DND-41 (cell line): Measurements from ENCODE around the gene HERC3.

Source experiments
- ATAC-seq: fragments of 200-7000 bp; cut with Tn5 transposase; 3 replicates; pipeline ENCODE4 v1.9.1; 2021; ENCODE audit warnings: low read depth; ENCODE audit not compliant: insufficient read depth
- DNase-seq: peaks from one replicate; pipeline ENCODE4 v3.0.0-alpha.2; 2020
- H2AFZ ChIP-seq: 2 replicates; pipeline ENCODE4 v1.6.0; 2012; ENCODE audit warnings: low read depth, low read length
- H3K27ac ChIP-seq: 2 replicates; pipeline ENCODE4 v1.5.1; 2012; ENCODE audit warnings: low read length, inconsistent platforms
- H3K27me3 ChIP-seq: fragments of 200-600 bp; sonication (generic); 2 replicates; pipeline ENCODE4 v1.6.0; 2012; ENCODE audit warnings: low read length, mild to moderate bottlenecking, inconsistent platforms; ENCODE audit not compliant: insufficient read depth, poor library complexity
- H3K36me3 ChIP-seq: 2 replicates; pipeline ENCODE4 v1.5.1; 2012; ENCODE audit warnings: low read length, inconsistent platforms; ENCODE audit not compliant: insufficient read depth
- H3K4me1 ChIP-seq: 2 replicates; pipeline ENCODE4 v1.5.1; 2012; ENCODE audit warnings: mild to moderate bottlenecking, low read length; ENCODE audit not compliant: insufficient read depth
- H3K4me2 ChIP-seq: 2 replicates; pipeline ENCODE4 v1.6.0; 2012; ENCODE audit warnings: mild to moderate bottlenecking, moderate library complexity, low read length, inconsistent platforms; ENCODE audit not compliant: insufficient read depth
- H3K4me3 ChIP-seq, 2 experiments: fragments of 200-600 bp in 1 of 2; shearing (Covaris generic) in 1 of 2; 2 replicates each; pipeline ENCODE4 v1.5.1; 2012 to 2016; ENCODE audit warnings: inconsistent platforms in 2 of 2, low read length in 2 of 2, mild to moderate bottlenecking in 2 of 2, low read depth in 1 of 2, moderate library complexity in 1 of 2
- H3K79me2 ChIP-seq: 2 replicates; pipeline ENCODE4 v1.6.0; 2012; ENCODE audit warnings: low read length, inconsistent platforms; ENCODE audit not compliant: insufficient read depth
- H3K9ac ChIP-seq: 2 replicates; pipeline ENCODE4 v1.6.0; 2012; ENCODE audit warnings: low read depth, mild to moderate bottlenecking, inconsistent platforms, low read length, moderate library complexity
- H3K9me3 ChIP-seq: 2 replicates; pipeline ENCODE4 v1.5.1; 2012; ENCODE audit warnings: low read length, moderate library complexity, mild to moderate bottlenecking, inconsistent platforms; ENCODE audit not compliant: insufficient read depth, severe bottlenecking
- H4K20me1 ChIP-seq: 2 replicates; pipeline ENCODE4 v1.6.0; 2012; ENCODE audit warnings: low read length; ENCODE audit not compliant: insufficient read depth
- EZH2 ChIP-seq: IDR thresholded peaks from 3 replicates; pipeline ENCODE4 v1.6.1; 2012; ENCODE audit warnings: borderline replicate concordance, low read depth, mild to moderate bottlenecking, moderate library complexity, low read length, inconsistent platforms; ENCODE audit not compliant: severe bottlenecking
- TF ChIP-seq, protein P1 (sequence below): IDR thresholded peaks from 2 replicates; pipeline ENCODE4 v1.5.1; 2012; ENCODE audit warnings: borderline replicate concordance, low read length, moderate library complexity, mild to moderate bottlenecking; ENCODE audit not compliant: poor library complexity, severe bottlenecking; ENCODE audit errors: extremely low read depth

The HERC3 gene

DNA sequence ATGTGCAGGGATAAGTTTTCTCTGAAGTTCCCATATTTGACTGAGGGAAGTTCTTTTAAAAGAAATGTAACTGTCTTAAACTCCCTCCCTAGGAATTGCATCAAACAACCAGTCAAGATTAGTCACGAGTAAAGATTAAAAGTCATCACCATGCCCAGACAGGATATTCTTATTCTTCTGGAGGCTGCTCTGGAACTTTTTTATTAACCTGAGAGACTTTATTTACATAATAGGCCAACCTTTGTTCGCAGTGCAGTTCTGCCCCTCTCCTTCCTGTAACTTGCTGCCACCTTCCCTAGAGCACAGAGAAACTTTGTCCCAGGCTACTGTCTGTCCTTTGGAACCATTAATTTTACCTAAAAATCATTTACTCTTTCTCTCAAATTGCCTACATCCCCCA lies 9.8 kb upstream of the HERC3 start:
- no peak overlapping the region for H3K4me2 ChIP-seq
- no peaks in the 10 kb centered on the region for H3K79me2 ChIP-seq
- ATAC-seq (no peak), DNase-seq (no peak)
- H4K20me1 ChIP-seq = no peaks in the 10 kb centered on the region
- no peaks in the 10 kb centered on the region for H3K9me3 ChIP-seq
- TF ChIP-seq, protein P1, sequence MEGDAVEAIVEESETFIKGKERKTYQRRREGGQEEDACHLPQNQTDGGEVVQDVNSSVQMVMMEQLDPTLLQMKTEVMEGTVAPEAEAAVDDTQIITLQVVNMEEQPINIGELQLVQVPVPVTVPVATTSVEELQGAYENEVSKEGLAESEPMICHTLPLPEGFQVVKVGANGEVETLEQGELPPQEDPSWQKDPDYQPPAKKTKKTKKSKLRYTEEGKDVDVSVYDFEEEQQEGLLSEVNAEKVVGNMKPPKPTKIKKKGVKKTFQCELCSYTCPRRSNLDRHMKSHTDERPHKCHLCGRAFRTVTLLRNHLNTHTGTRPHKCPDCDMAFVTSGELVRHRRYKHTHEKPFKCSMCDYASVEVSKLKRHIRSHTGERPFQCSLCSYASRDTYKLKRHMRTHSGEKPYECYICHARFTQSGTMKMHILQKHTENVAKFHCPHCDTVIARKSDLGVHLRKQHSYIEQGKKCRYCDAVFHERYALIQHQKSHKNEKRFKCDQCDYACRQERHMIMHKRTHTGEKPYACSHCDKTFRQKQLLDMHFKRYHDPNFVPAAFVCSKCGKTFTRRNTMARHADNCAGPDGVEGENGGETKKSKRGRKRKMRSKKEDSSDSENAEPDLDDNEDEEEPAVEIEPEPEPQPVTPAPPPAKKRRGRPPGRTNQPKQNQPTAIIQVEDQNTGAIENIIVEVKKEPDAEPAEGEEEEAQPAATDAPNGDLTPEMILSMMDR = no peak
- TF ChIP-seq EZH2 = no peak
- no peaks in the 10 kb centered on the region for H3K4me1 ChIP-seq
- H3K4me3 ChIP-seq = no peak overlapping the region
- H3K27me3 ChIP-seq = no peaks in the 10 kb centered on the region
- H3K27ac ChIP-seq = no peak overlapping the region
- no peak overlapping the region for H3K9ac ChIP-seq
- H3K36me3 ChIP-seq = no peaks in the 10 kb centered on the region
- H2AFZ ChIP-seq = no peak overlapping the region

DNA sequence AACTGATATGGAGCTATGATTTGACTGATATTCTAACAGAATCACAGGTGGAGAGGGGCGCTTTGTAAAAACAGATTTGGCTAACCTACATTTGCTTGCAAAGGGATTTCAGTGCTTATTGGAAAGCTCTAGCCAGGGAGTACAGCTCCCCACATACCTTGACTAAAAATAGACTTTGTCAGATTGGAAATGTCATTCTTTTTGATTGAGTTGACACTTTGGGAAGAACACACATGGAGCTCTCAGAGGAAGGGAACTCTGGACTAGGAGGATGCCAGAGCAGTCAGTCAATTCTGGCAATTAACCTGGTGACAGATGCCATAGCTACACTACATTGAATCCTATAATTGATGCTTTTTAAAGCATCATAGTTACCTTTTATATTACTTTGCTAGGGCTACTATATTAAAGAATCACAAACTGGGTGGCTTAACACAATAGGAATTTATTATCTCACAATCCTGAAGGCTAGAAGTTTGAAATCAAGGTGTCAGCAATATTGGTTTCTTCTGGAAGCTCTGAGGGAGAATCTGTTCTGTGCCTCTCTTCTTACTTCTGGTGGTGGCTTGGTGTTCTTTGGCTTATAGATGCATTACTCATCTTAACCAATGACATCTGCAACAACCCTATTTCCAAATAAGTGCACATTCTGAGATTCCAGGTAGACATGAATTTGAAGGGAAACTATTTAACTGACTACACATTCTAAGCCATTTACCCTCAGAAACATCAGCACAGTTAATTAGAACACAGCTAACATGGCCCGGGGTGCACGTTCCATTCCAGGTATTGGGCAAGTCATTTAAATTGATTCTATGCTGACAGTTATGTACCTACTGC lies 8.4 kb upstream of the HERC3 start:
- no peak overlapping the region for H3K4me3 ChIP-seq
- no peaks in the 10 kb centered on the region for H3K9me3 ChIP-seq
- H3K27me3 ChIP-seq = no peaks in the 10 kb centered on the region
- no peak overlapping the region for H2AFZ ChIP-seq
- H3K4me2 ChIP-seq = no peak overlapping the region
- no peaks in the 10 kb centered on the region for H3K36me3 ChIP-seq
- no peak overlapping the region for H3K27ac ChIP-seq
- no peak for TF ChIP-seq EZH2
- TF ChIP-seq, protein P1 = no peak
- no peaks in the 10 kb centered on the region for H4K20me1 ChIP-seq
- ATAC-seq (no peak), DNase-seq (no peak)
- H3K9ac ChIP-seq = no peak overlapping the region
- H3K4me1 ChIP-seq = no peaks in the 10 kb centered on the region
- H3K79me2 ChIP-seq = no peaks in the 10 kb centered on the region

DNA sequence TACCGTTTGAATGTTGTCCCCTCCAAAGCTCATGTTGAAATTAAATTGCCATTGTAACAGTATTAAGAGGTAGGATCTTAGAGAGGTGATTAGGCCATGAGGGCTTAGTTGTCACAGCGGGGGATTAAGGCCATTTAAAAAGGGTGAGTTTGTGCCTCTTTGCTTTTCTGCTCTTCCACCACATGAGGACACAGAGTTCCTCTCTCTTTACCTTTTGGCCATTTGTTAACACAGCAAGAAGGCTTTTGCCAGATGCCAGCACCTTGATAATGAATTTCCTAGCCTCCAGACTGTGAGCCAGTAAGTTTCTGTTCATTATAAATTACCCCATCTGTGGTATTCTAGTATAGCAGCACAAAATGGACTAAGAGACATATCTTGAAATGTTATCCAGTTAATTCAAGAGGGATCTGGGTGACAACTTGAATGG lies 7.8 kb upstream of the HERC3 start:
- Histone ChIP-seq H3K9ac (no peak overlapping the region), H3K4me2 (no peak overlapping the region), H3K79me2 (no peaks in the 10 kb centered on the region), H3K4me1 (no peaks in the 10 kb centered on the region), H2AFZ (no peak overlapping the region), H3K27ac (no peak overlapping the region), H3K36me3 (no peaks in the 10 kb centered on the region), H4K20me1 (no peaks in the 10 kb centered on the region), H3K27me3 (no peaks in the 10 kb centered on the region), H3K9me3 (no peaks in the 10 kb centered on the region), H3K4me3 (no peak overlapping the region)
- no peak for TF ChIP-seq EZH2
- TF ChIP-seq, protein P1 = no peak
- no peak for DNase-seq
- ATAC-seq = no peak
